IMR-90 (cell line): Measurements from ENCODE around the gene RORB. TPM values are rescaled to one million over a fixed set of nuclear protein-coding genes. Genes with fewer than 3 reads are reported as not detected.

Experiments used
- ATAC-seq: fragments of 200-7000 bp; cut with Tn5 transposase; 2 replicates; pipeline ENCODE4 v1.9.1; 2020; ENCODE audit warnings: low read depth, mild to moderate bottlenecking, moderate library complexity
- BruUV-seq: library from RNA; stranded (reverse); fragments of 400-500 nt; replicated peaks from 2 replicates; lab custom pipeline; 2021; lab: Mats Ljungman, UMichigan
- CTCF ChIA-PET: fragments of 300-600 bp; formaldehyde crosslinking; extraction: SDS; loops from one replicate; lab custom pipeline; 2021; ENCODE audit warnings: antibody characterized with exemption; lab: Yijun Ruan, JAX
- POLR2A ChIA-PET: fragments of 300-600 bp; sonication (Branson Sonifier 250); formaldehyde crosslinking; loops from one replicate; lab custom pipeline; 2022; ENCODE audit warnings: antibody characterized with exemption; ENCODE audit not compliant: unreplicated experiment; lab: Charles Lee
- DNase-seq: peaks from one replicate; pipeline ENCODE4 v3.0.0; 2013
- H2AFZ ChIP-seq: replicated peaks from 2 replicates; pipeline ENCODE3; 2013; ENCODE audit warnings: low read length, mild to moderate bottlenecking; ENCODE audit not compliant: poor library complexity
- H2AK5ac ChIP-seq: 2 replicates; pipeline ENCODE4 v1.6.1; 2013; ENCODE audit warnings: low read depth, low read length, inconsistent platforms
- H2AK9ac ChIP-seq: replicated peaks from 2 replicates; pipeline ENCODE3; 2013; ENCODE audit warnings: mild to moderate bottlenecking, low read depth, low read length, moderate library complexity; ENCODE audit not compliant: poor library complexity
- H2BK120ac ChIP-seq: 2 replicates; pipeline ENCODE4 v1.6.1; 2013; ENCODE audit warnings: low read depth, low read length, inconsistent platforms
- H2BK15ac ChIP-seq: 3 replicates; pipeline ENCODE4 v1.6.1; 2013; ENCODE audit warnings: low read depth, low read length, inconsistent platforms
- H2BK20ac ChIP-seq: 2 replicates; pipeline ENCODE4 v1.6.1; 2013; ENCODE audit warnings: low read depth, mild to moderate bottlenecking, inconsistent platforms, low read length, moderate library complexity
- H2BK5ac ChIP-seq: 2 replicates; pipeline ENCODE4 v1.6.1; 2013; ENCODE audit warnings: mild to moderate bottlenecking, low read depth, low read length, inconsistent platforms; ENCODE audit not compliant: poor library complexity, severe bottlenecking
- H3K14ac ChIP-seq: replicated peaks from 2 replicates; pipeline ENCODE4 v1.6.1; 2013; ENCODE audit warnings: low read depth, low read length, inconsistent platforms
- H3K18ac ChIP-seq: 2 replicates; pipeline ENCODE4 v1.6.1; 2013; ENCODE audit warnings: low read depth, low read length, control low read depth
- H3K23ac ChIP-seq: 2 replicates; pipeline ENCODE4 v1.6.1; 2013; ENCODE audit warnings: low read depth, low read length, inconsistent platforms
- H3K27ac ChIP-seq: 2 replicates; pipeline ENCODE4 v1.5.1; 2013; ENCODE audit warnings: mild to moderate bottlenecking, control low read depth, low read length; ENCODE audit not compliant: insufficient read depth
- H3K27me3 ChIP-seq: 2 replicates; pipeline ENCODE4 v1.6.1; 2013; ENCODE audit warnings: low read length; ENCODE audit not compliant: control insufficient read depth, insufficient read depth
- H3K36me3 ChIP-seq: 2 replicates; pipeline ENCODE4 v1.6.1; 2013; ENCODE audit warnings: low read length, mixed read lengths; ENCODE audit not compliant: control insufficient read depth, insufficient read depth
- H3K4ac ChIP-seq: 2 replicates; pipeline ENCODE4 v1.6.1; 2013; ENCODE audit warnings: low read depth, low read length, inconsistent platforms
- H3K4me1 ChIP-seq: 2 replicates; pipeline ENCODE4 v1.6.1; 2013; ENCODE audit warnings: low read length, mixed read lengths; ENCODE audit not compliant: control insufficient read depth, insufficient read depth
- H3K4me2 ChIP-seq: 2 replicates; pipeline ENCODE4 v1.6.1; 2013; ENCODE audit warnings: low read depth, mild to moderate bottlenecking, control low read depth, low read length, moderate library complexity
- H3K4me3 ChIP-seq: 2 replicates; pipeline ENCODE4 v1.5.1; 2013; ENCODE audit warnings: low read depth, mild to moderate bottlenecking, control low read depth, low read length, moderate library complexity; ENCODE audit not compliant: insufficient read depth
- H3K56ac ChIP-seq: 2 replicates; pipeline ENCODE4 v1.6.1; 2013; ENCODE audit warnings: low read length, inconsistent platforms; ENCODE audit not compliant: insufficient read depth; ENCODE audit errors: extremely low read depth
- H3K79me1 ChIP-seq, 2 experiments: 2 replicates each; pipeline ENCODE4 v1.6.1; 2013; ENCODE audit warnings: low read length in 2 of 2, inconsistent platforms in 1 of 2, low read depth in 1 of 2
- H3K9ac ChIP-seq: 2 replicates; pipeline ENCODE4 v1.6.1; 2013; ENCODE audit warnings: low read depth, low read length, control low read depth
- H3K9me1 ChIP-seq: 2 replicates; pipeline ENCODE4 v1.6.1; 2013; ENCODE audit warnings: low read length, inconsistent platforms; ENCODE audit not compliant: insufficient read depth
- H3K9me3 ChIP-seq: 2 replicates; pipeline ENCODE4 v1.6.1; 2013; ENCODE audit warnings: low read length; ENCODE audit not compliant: control insufficient read depth, insufficient read depth
- H4K20me1 ChIP-seq: 2 replicates; pipeline ENCODE4 v1.6.1; 2013; ENCODE audit warnings: low read length, inconsistent platforms; ENCODE audit not compliant: insufficient read depth
- H4K5ac ChIP-seq: 2 replicates; pipeline ENCODE4 v1.6.1; 2013; ENCODE audit warnings: mild to moderate bottlenecking, low read depth, low read length, control low read depth
- H4K8ac ChIP-seq, 2 experiments: 2 replicates each; pipeline ENCODE4 v1.6.1; 2013; ENCODE audit warnings: low read depth in 2 of 2, low read length in 2 of 2, control low read depth in 1 of 2, inconsistent platforms in 1 of 2
- H4K91ac ChIP-seq: 2 replicates; pipeline ENCODE4 v1.6.1; 2013; ENCODE audit warnings: low read depth, low read length, inconsistent platforms; ENCODE audit not compliant: insufficient read depth
- BHLHE40 ChIP-seq: fragments of 150-350 bp; IDR thresholded peaks from 2 replicates; pipeline ENCODE4 v1.6.1; 2016; ENCODE audit warnings: mild to moderate bottlenecking, low read depth, low read length
- CEBPB ChIP-seq: IDR thresholded peaks from 2 replicates; pipeline ENCODE4 v1.6.1; 2012; ENCODE audit warnings: low read depth, low read length, improper control_type of control experiment
- FOS ChIP-seq: fragments of 150-350 bp; IDR thresholded peaks from 2 replicates; pipeline ENCODE4 v1.6.1; 2016; ENCODE audit warnings: low read depth, low read length
- MXI1 ChIP-seq: IDR thresholded peaks from 2 replicates; pipeline ENCODE4 v1.6.1; 2012; ENCODE audit warnings: low read depth, mild to moderate bottlenecking, low read length, moderate library complexity, borderline replicate concordance
- RAD21 ChIP-seq: IDR thresholded peaks from 2 replicates; pipeline ENCODE4 v1.6.1; 2012; ENCODE audit warnings: low read length, improper control_type of control experiment
- WGBS, 2 experiments: methylation state at CpG; one replicate each; pipeline versions ENCODE4 v1.1.5 to v1.1.7; 2013; ENCODE audit warnings: missing lambda C conversion rate in 2 of 2; ENCODE audit not compliant: insufficient read length in 1 of 2; ENCODE audit errors: extremely low coverage in 2 of 2; 5-methylcytosine and 5-hydroxymethylcytosine counted together
- dilution Hi-C: fragments of 300-500 bp; cut with HindIII; formaldehyde crosslinking; loops from one replicate; pipeline ENCODE4 v1.14.3; 2018; ENCODE audit warnings: low sequenced_read_pairs; ENCODE audit not compliant: unreplicated experiment
- in situ Hi-C: fragments of 300-500 bp; cut with MboI; formaldehyde crosslinking; loops from 3 replicates; pipeline ENCODE4 v1.14.3; 2019; ENCODE audit warnings: low sequenced_read_pairs, inconsistent platforms, mixed read lengths
- intact Hi-C: fragments of 100-400 bp; cut with micrococcal nuclease; formaldehyde crosslinking; loops from 2 replicates; pipeline ENCODE4 v1.10.0; 2022
- polyA plus RNA-seq, 3 experiments: library from polyadenylated mRNA; depleted of rRNA; stranded (reverse); fragments of >200 nt; gene quantifications; 2 replicates each; pipeline ENCODE4 v1.2.3, GENCODE V29; 2012; ENCODE audit warnings: low replicate concordance in 1 of 3
- total RNA-seq: library from RNA; depleted of rRNA; stranded (reverse); fragments of >200 nt; gene quantifications from 2 replicates; pipeline ENCODE4 v1.2.3, GENCODE V29; 2012
- TF ChIP-seq, protein P1 (sequence below): fragments of 150-350 bp; IDR thresholded peaks from 2 replicates; pipeline ENCODE4 v1.6.1; 2017; ENCODE audit warnings: mild to moderate bottlenecking, antibody characterized with exemption, low read length, low read depth

Gene RORB
- total and polyA plus RNA-seq, 2 of the 4 experiments (the other 2 are of a cell fraction), result not detected

DNA sequence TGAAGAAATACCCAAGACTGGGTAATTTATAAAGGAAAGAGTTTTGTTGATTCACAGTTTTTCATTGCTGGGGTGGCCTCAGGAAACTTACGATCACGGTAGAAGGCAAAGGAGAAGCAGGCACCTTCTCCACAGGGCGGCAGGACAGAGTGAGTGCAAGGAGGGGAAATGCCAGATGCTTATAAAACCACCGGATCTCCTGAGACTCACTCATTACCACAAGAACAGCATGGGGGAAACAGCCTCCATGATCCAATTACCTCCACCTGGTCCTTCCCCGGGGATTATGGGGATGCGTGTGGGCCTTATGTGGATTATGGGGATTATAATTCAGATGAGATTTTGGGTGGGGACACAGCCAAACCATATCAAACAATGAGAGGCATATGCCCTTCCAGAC, 18.5 kb upstream of the RORB start:
- H2AFZ ChIP-seq, result no peak overlapping the region
- no peak overlapping the region for H2BK120ac ChIP-seq
- TF ChIP-seq, protein P1, sequence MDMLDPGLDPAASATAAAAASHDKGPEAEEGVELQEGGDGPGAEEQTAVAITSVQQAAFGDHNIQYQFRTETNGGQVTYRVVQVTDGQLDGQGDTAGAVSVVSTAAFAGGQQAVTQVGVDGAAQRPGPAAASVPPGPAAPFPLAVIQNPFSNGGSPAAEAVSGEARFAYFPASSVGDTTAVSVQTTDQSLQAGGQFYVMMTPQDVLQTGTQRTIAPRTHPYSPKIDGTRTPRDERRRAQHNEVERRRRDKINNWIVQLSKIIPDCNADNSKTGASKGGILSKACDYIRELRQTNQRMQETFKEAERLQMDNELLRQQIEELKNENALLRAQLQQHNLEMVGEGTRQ, result no peak
- no peak for TF ChIP-seq FOS
- TF ChIP-seq RAD21, result no peak
- TF ChIP-seq CEBPB, result no peak
- no peak for TF ChIP-seq MXI1
- no peak for TF ChIP-seq BHLHE40
- dilution Hi-C loops, result no loop called here
- H3K4me3 ChIP-seq, result no peak overlapping the region
- no peaks in the 10 kb centered on the region for H3K9me1 ChIP-seq
- H4K91ac ChIP-seq, result no peak overlapping the region
- H3K4ac ChIP-seq, result no peak overlapping the region
- H4K20me1 ChIP-seq, result no peaks in the 10 kb centered on the region
- no peak overlapping the region for H2BK5ac ChIP-seq
- no peak overlapping the region for H4K5ac ChIP-seq
- POLR2A ChIA-PET, result no interaction called here
- no peak overlapping the region for H4K8ac ChIP-seq
- H3K36me3 ChIP-seq, result no peaks in the 10 kb centered on the region
- no peak overlapping the region for H3K23ac ChIP-seq
- WGBS, 2 experiments, result no CpG with 5 or more reads among the region's 6 CpGs
- H2AK5ac ChIP-seq, result no peak overlapping the region
- ATAC-seq (no peak), DNase-seq (no peak)
- H3K18ac ChIP-seq, result no peak overlapping the region
- in situ Hi-C loops, result no loop called here
- H3K4me1 ChIP-seq, result no peaks in the 10 kb centered on the region
- H3K79me1 ChIP-seq, result no peaks in the 10 kb centered on the region
- no peak overlapping the region for H2AK9ac ChIP-seq
- no peaks in the 10 kb centered on the region; the same call in 1 of the 2 replicates for H3K9me3 ChIP-seq
- no peak overlapping the region for H3K56ac ChIP-seq
- H3K14ac ChIP-seq, result no peak overlapping the region
- H3K27me3 ChIP-seq, result no peaks in the 10 kb centered on the region
- H2BK15ac ChIP-seq, result no peak overlapping the region
- intact Hi-C loops, result no loop called here
- no peak overlapping the region for H3K4me2 ChIP-seq
- H2BK20ac ChIP-seq, result no peak overlapping the region
- no TSS peak for BruUV-seq
- CTCF ChIA-PET, result interaction anchor here (0.8 kb wide), 1 partner anchor 34 kb away, joined by 3 read pairs; no protein-coding TSS in a partner anchor
- H3K9ac ChIP-seq, result no peak overlapping the region
- H3K27ac ChIP-seq, result no peak overlapping the region
